AG10803 (cell line): ENCODE results near the gene PSMD13.

Source experiments
- DNase-seq: peaks from one replicate; pipeline ENCODE4 v3.0.0; 2010; ENCODE audit warnings: low read depth
- H3K4me3 ChIP-seq: 2 replicates; pipeline ENCODE4 v1.5.1; 2011; ENCODE audit warnings: mild to moderate bottlenecking, low read length, control low read depth
- CTCF ChIP-seq: conservative IDR thresholded peaks from 2 replicates; pipeline ENCODE4 v1.5.1; 2011; ENCODE audit warnings: mild to moderate bottlenecking, low read length, control low read depth, inconsistent platforms

PSMD13 gene

GRCh38 chr11:280706-281485, 44.1 kb downstream of the PSMD13 start:
- TF ChIP-seq CTCF, result no peak
- DNase-seq, result no peak
- H3K4me3 ChIP-seq, result no peak overlapping the region

- TF ChIP-seq CTCF, result no peak
- DNase-seq, result no peak
- H3K4me3 ChIP-seq, result no peak overlapping the region
Measured at GRCh38 chr11:281486-282161, 44.8 kb downstream of the PSMD13 start.

- H3K4me3 ChIP-seq, result no peak overlapping the region
- no peak for DNase-seq
- TF ChIP-seq CTCF, result no peak
Measured at GRCh38 chr11:282171-282570, 45.4 kb downstream of the PSMD13 start.

- no peak for DNase-seq
- no peak overlapping the region for H3K4me3 ChIP-seq
- TF ChIP-seq CTCF, result no peak
Measured at GRCh38 chr11:282630-283360, 46.0 kb downstream of the PSMD13 start.

GRCh38 chr11:283405-284104, 46.8 kb downstream of the PSMD13 start:
- no peak for TF ChIP-seq CTCF
- DNase-seq, result no peak
- no peak overlapping the region for H3K4me3 ChIP-seq

- no peak for TF ChIP-seq CTCF
- no peak for DNase-seq
Measured at GRCh38 chr11:284105-285020, 47.6 kb downstream of the PSMD13 start.

More at GRCh38 chr11:284105-285020, 47.6 kb downstream of the PSMD13 start:
- no peak overlapping the region for H3K4me3 ChIP-seq
